Vagina (tissue), 2 donors: Measurements from ENCODE around the gene SNTB2. TPM values are rescaled to one million over a fixed set of nuclear protein-coding genes. Genes with fewer than 3 reads are reported as not detected.

Source experiments
- DNase-seq, 2 donors: peaks; one replicate each; pipeline ENCODE4 v3.0.0-alpha.2; 2017; ENCODE audit errors: extremely low spot score in 2 of 2
- H3K27ac ChIP-seq: fragments of 200-600 bp; sonication (generic); one replicate; pipeline ENCODE4 v1.5.1; 2019
- H3K27me3 ChIP-seq: fragments of 200-600 bp; sonication (generic); one replicate; pipeline ENCODE4 v1.5.1; 2019
- H3K36me3 ChIP-seq, 2 donors: fragments of 200-600 bp; sonication (generic); one replicate each; pipeline ENCODE4 v1.5.1; 2017 to 2019
- H3K4me1 ChIP-seq: fragments of 200-600 bp; sonication (generic); one replicate; pipeline ENCODE4 v1.5.1; 2019
- H3K4me3 ChIP-seq, 2 donors: fragments of 200-600 bp; sonication (generic); 1 replicate in 1 of 2; 2 replicates in 1 of 2; pipeline ENCODE4 v1.5.1; 2016 to 2019
- H3K9me3 ChIP-seq: fragments of 200-600 bp; sonication (generic); one replicate; pipeline ENCODE4 v1.5.1; 2019
- CTCF ChIP-seq, 3 experiments: fragments of 450-650 bp in 2 of 3; fragments of 200-600 bp in 1 of 3; sonication (generic) in 1 of 3; IDR thresholded peaks; one replicate each; pipeline ENCODE4 v1.5.1; 2017 to 2019; ENCODE audit warnings: antibody characterized with exemption in 3 of 3, mild to moderate bottlenecking in 2 of 3, moderate library complexity in 2 of 3
- POLR2A ChIP-seq, 2 donors: fragments of 450-650 bp; IDR thresholded peaks; one replicate each; pipeline ENCODE4 v1.6.1; 2017; ENCODE audit warnings: antibody characterized with exemption in 2 of 2, mild to moderate bottlenecking in 2 of 2, moderate library complexity in 2 of 2
- POLR2AphosphoS5 ChIP-seq, 2 donors: sonication (generic); formaldehyde crosslinking; IDR thresholded peaks; one replicate each; pipeline ENCODE4 v1.9.0; 2017; ENCODE audit warnings: antibody characterized with exemption in 2 of 2, mild to moderate bottlenecking in 2 of 2, low read depth in 1 of 2; ENCODE audit not compliant: insufficient read depth in 1 of 2
- intact Hi-C: fragments of 100-400 bp; cut with DNase I; formaldehyde crosslinking; loops from one replicate; pipeline ENCODE4 v1.15.1; 2023
- total RNA-seq: library from RNA; depleted of rRNA; stranded (reverse); fragments of >200 nt; gene quantifications from one replicate; pipeline ENCODE4 v1.2.3, GENCODE V29; 2016

The SNTB2 gene
- total RNA-seq, 1 donor from 2014 or later = 50.8 TPM

DNA sequence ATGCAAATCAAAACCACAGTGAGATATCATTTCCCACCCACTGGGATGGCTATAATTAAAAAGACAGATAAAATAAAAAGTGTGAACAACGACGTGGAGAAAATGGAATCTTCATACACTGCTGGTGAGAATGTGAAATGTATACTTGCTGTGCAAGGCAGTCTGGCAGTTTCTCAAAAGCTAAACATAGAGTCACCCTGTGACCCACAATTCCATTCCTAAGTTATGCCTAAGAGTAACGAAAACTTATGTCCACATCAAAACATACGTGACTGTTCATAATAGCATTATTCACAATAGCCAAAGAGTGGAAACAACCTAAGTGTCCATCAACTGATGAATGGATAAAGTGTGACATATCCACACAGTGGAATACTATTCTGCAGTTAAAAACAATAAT, 86.0 kb downstream of the SNTB2 start:
- TF ChIP-seq POLR2A (IDR thresholded peaks at IDR 0.05) (no peak), POLR2AphosphoS5 (IDR thresholded peaks at IDR 0.05; ENCODE audit: insufficient read depth in 1 of 2, low read depth in 1 of 2) (no peak)
- Histone ChIP-seq H3K27ac (no peak overlapping the region), H3K4me1 (peaks cover 46% of the 10 kb centered on the region), H3K36me3 (no peaks in the 10 kb centered on the region), H3K27me3 (no peaks in the 10 kb centered on the region), H3K9me3 (no peaks in the 10 kb centered on the region), H3K4me3 (no peak overlapping the region)
- no peak for DNase-seq
- intact Hi-C loops = no loop called here

DNA sequence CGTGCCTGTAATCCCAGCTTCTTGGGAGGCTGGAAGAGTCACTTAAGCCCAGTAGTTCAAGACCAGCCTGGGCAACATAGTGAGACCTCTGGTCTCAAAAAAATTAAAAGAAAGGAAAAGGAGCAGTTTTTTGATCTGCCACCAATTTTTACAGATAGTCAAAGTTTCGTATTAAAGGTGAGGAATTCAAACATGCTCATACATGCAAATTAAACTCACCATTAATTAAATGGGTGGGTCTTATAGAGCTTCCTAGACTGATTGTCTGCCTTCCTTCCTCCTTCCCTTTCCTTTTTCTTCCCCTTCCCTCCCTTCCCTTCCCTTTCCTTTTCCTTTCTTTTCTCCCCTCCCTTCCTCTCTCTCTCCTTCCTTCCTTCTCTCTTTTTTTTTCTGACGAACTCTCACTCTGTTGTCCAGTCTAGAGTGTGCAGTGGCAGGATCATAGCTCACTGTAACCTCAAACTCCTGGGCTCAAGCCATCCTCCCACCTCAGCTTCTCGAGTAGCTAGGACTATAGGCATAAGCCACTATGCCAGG, 87.8 kb downstream of the SNTB2 start:
- H3K9me3 ChIP-seq = no peaks in the 10 kb centered on the region
- H3K4me1 ChIP-seq = peaks cover 46% of the 10 kb centered on the region
- H3K4me3 ChIP-seq = no peak overlapping the region
- TF ChIP-seq CTCF (IDR thresholded peaks at IDR 0.05) (no peak), POLR2A (IDR thresholded peaks at IDR 0.05) (no peak), POLR2AphosphoS5 (IDR thresholded peaks at IDR 0.05; ENCODE audit: insufficient read depth in 1 of 2, low read depth in 1 of 2) (no peak)
- H3K27me3 ChIP-seq = no peaks in the 10 kb centered on the region
- peak overlapping the region; percentile 70 for H3K27ac ChIP-seq
- no peaks in the 10 kb centered on the region for H3K36me3 ChIP-seq
- DNase-seq = no peak
- intact Hi-C loops = no loop called here

GRCh38 chr16:69276148-69277115, 89.5 kb downstream of the SNTB2 start:
- H3K27me3 ChIP-seq = no peaks in the 10 kb centered on the region
- DNase-seq = no peak
- H3K4me1 ChIP-seq = peaks cover 34% of the 10 kb centered on the region
- no peaks in the 10 kb centered on the region for H3K9me3 ChIP-seq
- H3K27ac ChIP-seq = peak overlapping the region; percentile 70
- no peaks in the 10 kb centered on the region for H3K36me3 ChIP-seq
- no peak for TF ChIP-seq POLR2A (IDR thresholded peaks at IDR 0.05)
- peak in 1 of 2 donors; percentile 84 for TF ChIP-seq POLR2AphosphoS5 (IDR thresholded peaks at IDR 0.05; ENCODE audit: insufficient read depth in 1 of 2, low read depth in 1 of 2)
- intact Hi-C loops = no loop called here
- no peak overlapping the region for H3K4me3 ChIP-seq

GRCh38 chr16:69277413-69277812, 90.4 kb downstream of the SNTB2 start:
- no peak overlapping the region for H3K4me3 ChIP-seq
- intact Hi-C loops = no loop called here
- TF ChIP-seq POLR2AphosphoS5 (IDR thresholded peaks at IDR 0.05; ENCODE audit: insufficient read depth in 1 of 2, low read depth in 1 of 2) = no peak
- TF ChIP-seq POLR2A (IDR thresholded peaks at IDR 0.05) = no peak
- no peak for TF ChIP-seq CTCF (IDR thresholded peaks at IDR 0.05)
- H3K36me3 ChIP-seq = no peaks in the 10 kb centered on the region
- peaks cover 34% of the 10 kb centered on the region for H3K4me1 ChIP-seq
- peak overlapping the region; percentile 36 for H3K27ac ChIP-seq
- H3K9me3 ChIP-seq = no peaks in the 10 kb centered on the region
- no peaks in the 10 kb centered on the region for H3K27me3 ChIP-seq
- DNase-seq = no peak

DNA sequence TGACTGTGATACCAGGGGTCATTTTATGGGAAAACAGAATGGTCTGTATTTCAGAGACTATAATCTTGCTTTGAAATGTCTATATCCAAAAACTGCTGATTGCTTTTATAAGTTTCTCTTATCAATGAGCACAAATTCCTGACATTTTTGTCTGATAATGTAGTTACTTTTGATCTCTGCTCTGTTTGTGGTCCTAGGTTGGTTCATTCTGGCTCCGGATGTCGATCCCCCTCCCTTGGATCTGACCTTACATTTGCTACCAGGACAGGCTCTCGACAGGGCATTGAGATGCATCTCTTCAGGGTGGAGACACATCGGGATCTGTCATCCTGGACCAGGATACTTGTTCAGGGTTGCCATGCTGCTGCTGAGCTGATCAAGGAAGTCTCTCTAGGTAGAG, 96.9 kb downstream of the SNTB2 start:
- Histone ChIP-seq H3K27ac (no peak overlapping the region), H3K4me3 (no peak overlapping the region), H3K27me3 (no peaks in the 10 kb centered on the region), H3K9me3 (no peaks in the 10 kb centered on the region), H3K36me3 (peaks cover 0 to 19% of the 10 kb centered on the region in 2 donors), H3K4me1 (no peaks in the 10 kb centered on the region)
- TF ChIP-seq POLR2AphosphoS5 (IDR thresholded peaks at IDR 0.05; ENCODE audit: insufficient read depth in 1 of 2, low read depth in 1 of 2) = no peak
- no peak for TF ChIP-seq CTCF (IDR thresholded peaks at IDR 0.05)
- no peak for TF ChIP-seq POLR2A (IDR thresholded peaks at IDR 0.05)
- intact Hi-C loops = loop anchor here (10.0 kb wide), 1 partner anchor 99 kb away; the partner anchor contains the start of gene SNTB2
- no peak for DNase-seq
